ENCODE measurements around the gene NUDT6. TPM values are rescaled to one million over a fixed set of nuclear protein-coding genes. Genes with fewer than 3 reads are reported as not detected.

Gene NUDT6, protein sequence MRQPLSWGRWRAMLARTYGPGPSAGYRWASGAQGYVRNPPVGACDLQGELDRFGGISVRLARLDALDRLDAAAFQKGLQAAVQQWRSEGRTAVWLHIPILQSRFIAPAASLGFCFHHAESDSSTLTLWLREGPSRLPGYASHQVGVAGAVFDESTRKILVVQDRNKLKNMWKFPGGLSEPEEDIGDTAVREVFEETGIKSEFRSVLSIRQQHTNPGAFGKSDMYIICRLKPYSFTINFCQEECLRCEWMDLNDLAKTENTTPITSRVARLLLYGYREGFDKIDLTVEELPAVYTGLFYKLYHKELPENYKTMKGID
- 4.0 TPM for total RNA-seq (ENCODE audit: unreplicated experiment)
- long read RNA-seq, partial matches to known transcripts, result 0 of 1 reads
- long read RNA-seq, other reads (novel, unspliced or antisense), result 0 of 1 reads

DNA sequence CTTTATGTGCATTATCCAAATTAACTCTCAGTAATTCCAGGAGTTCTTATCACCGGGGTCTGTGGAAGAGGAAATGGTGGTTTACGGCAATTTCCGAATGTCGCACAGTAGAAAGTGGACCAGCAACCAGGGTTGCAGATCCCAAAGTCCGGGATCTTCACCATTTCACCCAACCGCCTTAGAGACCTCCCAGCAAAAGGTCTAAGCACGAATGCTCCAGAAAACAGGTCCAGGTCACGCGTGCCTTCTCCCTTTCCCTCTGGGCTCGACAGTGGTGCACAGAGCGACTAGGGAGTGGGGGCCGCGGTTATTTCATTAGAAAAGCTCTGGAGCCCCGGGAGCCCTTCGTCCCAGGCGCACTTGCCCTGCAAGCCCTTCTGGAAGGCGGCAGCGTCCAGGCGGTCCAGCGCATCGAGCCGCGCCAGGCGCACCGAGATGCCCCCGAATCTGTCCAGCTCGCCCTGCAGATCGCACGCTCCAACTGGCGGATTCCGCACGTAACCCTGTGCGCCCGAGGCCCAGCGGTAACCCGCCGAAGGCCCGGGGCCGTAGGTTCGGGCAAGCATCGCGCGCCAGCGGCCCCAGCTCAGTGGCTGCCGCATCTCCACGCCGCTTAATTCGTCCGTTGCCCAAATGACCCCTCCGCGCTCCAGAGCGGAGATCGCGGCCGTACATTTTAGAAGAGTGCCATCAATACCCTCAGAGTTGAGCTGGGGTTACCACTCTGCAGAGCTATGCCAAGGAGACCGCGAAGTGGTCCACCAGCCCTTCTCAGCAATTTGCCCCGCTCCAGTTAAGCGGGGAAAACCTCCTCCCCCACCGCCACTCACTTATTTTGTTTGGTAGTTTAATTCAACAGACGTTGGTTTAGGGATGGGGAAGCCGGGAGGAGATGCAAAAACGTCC is at the start of gene NUDT6:
Gene NUDT6 (minus strand): TSS at position 627 of the 906 bp plus-strand sequence. CDS start 25 bp downstream, at position 602.
- no peaks in the 10 kb centered on the region for H3K9me3 Mint-ChIP-seq (ENCODE audit: unreplicated experiment)
- TF ChIP-seq, protein P1, sequence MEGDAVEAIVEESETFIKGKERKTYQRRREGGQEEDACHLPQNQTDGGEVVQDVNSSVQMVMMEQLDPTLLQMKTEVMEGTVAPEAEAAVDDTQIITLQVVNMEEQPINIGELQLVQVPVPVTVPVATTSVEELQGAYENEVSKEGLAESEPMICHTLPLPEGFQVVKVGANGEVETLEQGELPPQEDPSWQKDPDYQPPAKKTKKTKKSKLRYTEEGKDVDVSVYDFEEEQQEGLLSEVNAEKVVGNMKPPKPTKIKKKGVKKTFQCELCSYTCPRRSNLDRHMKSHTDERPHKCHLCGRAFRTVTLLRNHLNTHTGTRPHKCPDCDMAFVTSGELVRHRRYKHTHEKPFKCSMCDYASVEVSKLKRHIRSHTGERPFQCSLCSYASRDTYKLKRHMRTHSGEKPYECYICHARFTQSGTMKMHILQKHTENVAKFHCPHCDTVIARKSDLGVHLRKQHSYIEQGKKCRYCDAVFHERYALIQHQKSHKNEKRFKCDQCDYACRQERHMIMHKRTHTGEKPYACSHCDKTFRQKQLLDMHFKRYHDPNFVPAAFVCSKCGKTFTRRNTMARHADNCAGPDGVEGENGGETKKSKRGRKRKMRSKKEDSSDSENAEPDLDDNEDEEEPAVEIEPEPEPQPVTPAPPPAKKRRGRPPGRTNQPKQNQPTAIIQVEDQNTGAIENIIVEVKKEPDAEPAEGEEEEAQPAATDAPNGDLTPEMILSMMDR (IDR thresholded peaks at IDR 0.05; ENCODE audit: partially characterized antibody, unreplicated experiment), result no peak
- peak within 1 kb of the TSS; percentile 88 for H3K27ac Mint-ChIP-seq (ENCODE audit: unreplicated experiment)
- no peaks in the 10 kb centered on the region for H3K27me3 Mint-ChIP-seq (ENCODE audit: unreplicated experiment)
- no peaks in the 10 kb centered on the region for H3K36me3 Mint-ChIP-seq (ENCODE audit: unreplicated experiment)
- H3K4me3 Mint-ChIP-seq (ENCODE audit: unreplicated experiment), result peak within 1 kb of the TSS; percentile 97
- peaks cover 1% of the 10 kb centered on the region for H3K4me1 Mint-ChIP-seq (ENCODE audit: low read depth, unreplicated experiment)
- DNase-seq, result peak; percentile 78

DNA sequence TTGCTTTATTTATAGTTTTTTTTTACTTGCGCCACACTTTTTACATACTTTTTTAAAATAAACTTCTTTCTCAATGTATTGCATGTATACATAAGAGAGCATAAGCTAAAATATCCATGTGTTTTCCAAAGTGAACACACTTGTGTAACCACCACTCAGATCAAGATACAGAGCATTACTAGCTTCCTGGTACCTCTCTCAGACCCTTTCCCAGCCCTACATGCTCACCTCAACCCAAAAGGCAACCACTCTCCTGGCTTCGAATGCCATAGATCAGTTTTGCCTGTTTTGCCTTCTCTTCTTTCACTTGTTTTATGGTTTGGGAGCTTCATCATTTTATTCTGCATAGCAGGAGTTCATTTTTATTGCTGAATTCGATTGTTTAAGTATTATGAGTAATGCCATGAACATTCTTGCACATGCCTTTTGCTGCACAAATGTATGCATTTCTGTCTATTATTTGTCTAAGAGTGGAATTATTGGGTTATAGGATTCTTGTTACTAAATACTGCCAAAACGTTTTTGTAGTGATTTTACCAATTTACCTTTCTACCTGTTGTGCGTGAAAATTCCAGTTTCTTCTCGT is 45.9 kb upstream of the NUDT6 start:
- no peak overlapping the region for H3K27ac Mint-ChIP-seq (ENCODE audit: unreplicated experiment)
- peaks cover 2% of the 10 kb centered on the region for H3K27me3 Mint-ChIP-seq (ENCODE audit: unreplicated experiment)
- H3K4me1 Mint-ChIP-seq (ENCODE audit: low read depth, unreplicated experiment), result no peaks in the 10 kb centered on the region
- H3K36me3 Mint-ChIP-seq (ENCODE audit: unreplicated experiment), result no peaks in the 10 kb centered on the region
- no peaks in the 10 kb centered on the region for H3K9me3 Mint-ChIP-seq (ENCODE audit: unreplicated experiment)
- no peak for DNase-seq
- H3K4me3 Mint-ChIP-seq (ENCODE audit: unreplicated experiment), result no peak overlapping the region
- TF ChIP-seq, protein P1 (IDR thresholded peaks at IDR 0.05; ENCODE audit: partially characterized antibody, unreplicated experiment), result no peak

DNA sequence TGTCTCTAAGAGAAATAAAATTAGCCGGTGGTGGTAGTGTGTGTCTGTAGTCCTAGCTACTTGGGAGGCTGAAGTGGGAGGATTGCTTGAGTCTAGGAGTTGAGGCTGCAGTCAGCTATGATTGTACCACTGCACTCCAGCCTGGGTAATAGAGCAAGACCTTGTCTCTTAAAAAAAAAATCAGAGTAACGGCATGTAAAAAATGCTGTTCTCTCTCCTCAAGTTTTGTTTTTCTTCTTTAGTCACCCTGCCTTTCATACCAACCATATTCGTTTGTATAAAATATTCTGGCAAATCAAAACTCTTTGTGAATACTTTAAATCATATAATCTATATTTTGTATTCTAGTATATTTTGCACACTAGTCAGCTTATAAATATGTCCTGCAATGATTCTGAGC is 44.8 kb upstream of the NUDT6 start:
- no peaks in the 10 kb centered on the region for H3K9me3 Mint-ChIP-seq (ENCODE audit: unreplicated experiment)
- no peak for DNase-seq
- H3K36me3 Mint-ChIP-seq (ENCODE audit: unreplicated experiment), result no peaks in the 10 kb centered on the region
- no peak overlapping the region for H3K4me3 Mint-ChIP-seq (ENCODE audit: unreplicated experiment)
- no peak overlapping the region for H3K27ac Mint-ChIP-seq (ENCODE audit: unreplicated experiment)
- TF ChIP-seq, protein P1 (IDR thresholded peaks at IDR 0.05; ENCODE audit: partially characterized antibody, unreplicated experiment), result no peak
- no peaks in the 10 kb centered on the region for H3K4me1 Mint-ChIP-seq (ENCODE audit: low read depth, unreplicated experiment)
- H3K27me3 Mint-ChIP-seq (ENCODE audit: unreplicated experiment), result peaks cover 2% of the 10 kb centered on the region

DNA sequence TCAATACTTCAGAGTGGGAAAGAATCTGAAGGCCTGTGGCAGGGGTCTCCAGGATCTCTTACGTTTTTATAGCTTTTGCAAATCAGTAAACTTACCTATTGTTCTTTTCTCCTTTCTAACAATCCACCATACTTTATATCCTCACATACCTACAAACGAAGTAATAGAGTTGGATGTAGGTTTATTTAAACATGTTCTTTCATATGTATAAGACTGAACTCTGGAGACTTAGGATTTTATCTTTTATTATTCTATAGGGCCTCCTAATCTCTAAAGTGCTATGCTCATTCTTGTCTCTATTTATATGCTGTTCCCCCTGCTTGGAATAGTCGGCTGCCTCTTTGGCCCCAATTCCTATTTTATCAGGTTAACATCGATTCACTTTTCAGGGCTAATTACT is 43.8 kb upstream of the NUDT6 start:
- Mint-ChIP-seq H3K4me3 (ENCODE audit: unreplicated experiment) (no peak overlapping the region), H3K36me3 (ENCODE audit: unreplicated experiment) (no peaks in the 10 kb centered on the region), H3K27ac (ENCODE audit: unreplicated experiment) (no peak overlapping the region), H3K9me3 (ENCODE audit: unreplicated experiment) (no peaks in the 10 kb centered on the region), H3K4me1 (ENCODE audit: low read depth, unreplicated experiment) (no peaks in the 10 kb centered on the region), H3K27me3 (ENCODE audit: unreplicated experiment) (peaks cover 2% of the 10 kb centered on the region)
- TF ChIP-seq, protein P1 (IDR thresholded peaks at IDR 0.05; ENCODE audit: partially characterized antibody, unreplicated experiment), result no peak
- no peak for DNase-seq

All from glutamatergic neuron (in vitro differentiated cells).